Uterus (tissue), 4 donors: ENCODE data around the gene CDH8. TPM values are rescaled to one million over a fixed set of nuclear protein-coding genes. Genes with fewer than 3 reads are reported as not detected.

ENCODE experiments used
- DNase-seq, 2 donors: peaks; one replicate each; pipeline ENCODE4 v3.0.0-alpha.2; 2019 to 2020
- H3K27ac ChIP-seq, 2 donors: fragments of 200-600 bp; sonication (generic); 1 replicate in 1 of 2; 2 replicates in 1 of 2; pipeline ENCODE4 v1.5.1; 2016 to 2018
- H3K27me3 ChIP-seq, 2 donors: fragments of 200-600 bp; sonication (generic); one replicate each; pipeline ENCODE4 v1.5.1; 2018 to 2019; ENCODE audit warnings: control low read depth in 1 of 2
- H3K36me3 ChIP-seq, 2 donors: fragments of 200-600 bp; sonication (generic); one replicate each; pipeline ENCODE4 v1.5.1; 2019; ENCODE audit warnings: control low read depth in 1 of 2
- H3K4me1 ChIP-seq, 2 donors: fragments of 200-600 bp; sonication (generic); one replicate each; pipeline ENCODE4 v1.5.1; 2018 to 2019; ENCODE audit warnings: control low read depth in 1 of 2
- H3K4me3 ChIP-seq, 2 donors: fragments of 200-600 bp; sonication (generic); 1 replicate in 1 of 2; 2 replicates in 1 of 2; pipeline ENCODE4 v1.5.1; 2018 to 2019; ENCODE audit warnings: mild to moderate bottlenecking in 1 of 2
- H3K9me3 ChIP-seq, 2 donors: fragments of 200-600 bp; sonication (generic); one replicate each; pipeline ENCODE4 v1.5.1; 2019; ENCODE audit warnings: control low read depth in 1 of 2
- POLR2A ChIP-seq, 2 donors: fragments of 450-650 bp; IDR thresholded peaks; one replicate each; pipeline ENCODE4 v1.6.1; 2016; ENCODE audit warnings: antibody characterized with exemption in 2 of 2, mild to moderate bottlenecking in 1 of 2, moderate library complexity in 1 of 2
- intact Hi-C: fragments of 100-400 bp; cut with DNase I; formaldehyde crosslinking; loops from one replicate; pipeline ENCODE4 v1.15.1; 2023; ENCODE audit warnings: low total_unique reads
- total RNA-seq, 4 donors: library from RNA; depleted of rRNA in 3 of 4; stranded (reverse); fragments of >200 nt in 3 of 4; gene quantifications; one replicate each; pipeline versions ENCODE4 v1.1.0 to v1.2.4, GENCODE V29; 2014 to 2023
- TF ChIP-seq, protein P1 (sequence below), 4 experiments: fragments of 200-600 bp in 2 of 4; fragments of 450-650 bp in 2 of 4; sonication (generic) in 2 of 4; IDR thresholded peaks; one replicate each; pipeline ENCODE4 v1.5.1; 2016 to 2019; ENCODE audit warnings: antibody characterized with exemption in 4 of 4, mild to moderate bottlenecking in 2 of 4, moderate library complexity in 1 of 4
- donor health status: DM: yes; HTN: yes; CAD: no.

The CDH8 gene
- total RNA-seq, 4 donors from 2014 or later = 2.0 to 6.0 TPM; not detected in 2

DNA sequence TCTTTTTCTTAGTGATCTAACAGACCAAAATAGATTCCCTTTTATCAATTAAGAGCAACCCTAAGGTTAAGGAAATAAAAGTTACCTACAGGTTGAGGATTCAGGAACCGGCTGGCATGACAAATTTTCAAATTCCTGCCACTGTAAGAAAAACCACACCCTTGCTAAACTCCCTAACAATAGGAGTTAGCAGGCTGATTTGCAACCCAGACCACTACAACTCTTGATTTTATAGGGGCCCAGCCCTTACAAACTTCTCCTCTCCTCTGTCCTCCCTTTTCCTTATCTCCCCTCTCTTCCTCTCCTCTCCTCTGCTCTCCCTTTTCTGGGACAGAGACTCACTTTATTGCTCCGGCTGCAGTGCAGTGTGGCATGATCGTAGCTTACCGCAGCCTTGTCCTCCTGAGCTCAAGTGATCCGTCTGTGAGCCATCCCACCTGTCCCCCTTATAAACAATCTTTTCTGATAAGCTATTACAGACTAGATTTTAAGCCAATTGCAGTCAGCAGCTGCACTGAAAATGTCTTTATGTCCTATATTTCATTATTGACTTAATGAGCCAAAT is 418.9 kb downstream of the CDH8 start:
- Histone ChIP-seq H3K4me3 (no peak overlapping the region), H3K27ac (no peak overlapping the region), H3K4me1 (no peaks in the 10 kb centered on the region), H3K36me3 (no peaks in the 10 kb centered on the region), H3K27me3 (no peaks in the 10 kb centered on the region), H3K9me3 (no peaks in the 10 kb centered on the region)
- TF ChIP-seq, protein P1, sequence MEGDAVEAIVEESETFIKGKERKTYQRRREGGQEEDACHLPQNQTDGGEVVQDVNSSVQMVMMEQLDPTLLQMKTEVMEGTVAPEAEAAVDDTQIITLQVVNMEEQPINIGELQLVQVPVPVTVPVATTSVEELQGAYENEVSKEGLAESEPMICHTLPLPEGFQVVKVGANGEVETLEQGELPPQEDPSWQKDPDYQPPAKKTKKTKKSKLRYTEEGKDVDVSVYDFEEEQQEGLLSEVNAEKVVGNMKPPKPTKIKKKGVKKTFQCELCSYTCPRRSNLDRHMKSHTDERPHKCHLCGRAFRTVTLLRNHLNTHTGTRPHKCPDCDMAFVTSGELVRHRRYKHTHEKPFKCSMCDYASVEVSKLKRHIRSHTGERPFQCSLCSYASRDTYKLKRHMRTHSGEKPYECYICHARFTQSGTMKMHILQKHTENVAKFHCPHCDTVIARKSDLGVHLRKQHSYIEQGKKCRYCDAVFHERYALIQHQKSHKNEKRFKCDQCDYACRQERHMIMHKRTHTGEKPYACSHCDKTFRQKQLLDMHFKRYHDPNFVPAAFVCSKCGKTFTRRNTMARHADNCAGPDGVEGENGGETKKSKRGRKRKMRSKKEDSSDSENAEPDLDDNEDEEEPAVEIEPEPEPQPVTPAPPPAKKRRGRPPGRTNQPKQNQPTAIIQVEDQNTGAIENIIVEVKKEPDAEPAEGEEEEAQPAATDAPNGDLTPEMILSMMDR (IDR thresholded peaks at IDR 0.05) = no peak
- TF ChIP-seq POLR2A (IDR thresholded peaks at IDR 0.05) = no peak
- intact Hi-C loops = no loop called here
- no peak for DNase-seq

DNA sequence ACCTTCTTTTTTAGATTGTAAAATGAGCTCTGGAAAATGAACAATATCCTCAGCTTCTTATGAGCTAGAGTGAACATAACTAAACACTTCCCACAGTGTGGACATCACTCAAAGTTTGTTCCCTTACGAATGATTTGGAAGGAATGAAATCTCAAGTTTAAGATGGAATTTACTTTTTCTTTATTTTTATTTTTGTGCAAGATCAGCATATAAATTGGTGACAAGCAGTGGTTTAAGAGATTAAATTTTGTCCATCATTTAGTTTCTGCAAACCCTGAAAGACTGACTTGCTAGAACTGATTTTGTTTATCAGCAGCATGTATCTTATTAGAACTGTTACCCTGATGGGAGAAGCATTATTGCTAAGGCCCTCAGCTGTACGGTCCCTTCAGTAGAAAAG is 420.1 kb downstream of the CDH8 start:
- Histone ChIP-seq H3K27me3 (no peaks in the 10 kb centered on the region), H3K4me1 (no peaks in the 10 kb centered on the region), H3K4me3 (no peak overlapping the region), H3K27ac (no peak overlapping the region), H3K36me3 (no peaks in the 10 kb centered on the region), H3K9me3 (no peaks in the 10 kb centered on the region)
- TF ChIP-seq, protein P1 (IDR thresholded peaks at IDR 0.05) = no peak
- TF ChIP-seq POLR2A (IDR thresholded peaks at IDR 0.05) = no peak
- intact Hi-C loops = no loop called here
- DNase-seq = no peak

DNA sequence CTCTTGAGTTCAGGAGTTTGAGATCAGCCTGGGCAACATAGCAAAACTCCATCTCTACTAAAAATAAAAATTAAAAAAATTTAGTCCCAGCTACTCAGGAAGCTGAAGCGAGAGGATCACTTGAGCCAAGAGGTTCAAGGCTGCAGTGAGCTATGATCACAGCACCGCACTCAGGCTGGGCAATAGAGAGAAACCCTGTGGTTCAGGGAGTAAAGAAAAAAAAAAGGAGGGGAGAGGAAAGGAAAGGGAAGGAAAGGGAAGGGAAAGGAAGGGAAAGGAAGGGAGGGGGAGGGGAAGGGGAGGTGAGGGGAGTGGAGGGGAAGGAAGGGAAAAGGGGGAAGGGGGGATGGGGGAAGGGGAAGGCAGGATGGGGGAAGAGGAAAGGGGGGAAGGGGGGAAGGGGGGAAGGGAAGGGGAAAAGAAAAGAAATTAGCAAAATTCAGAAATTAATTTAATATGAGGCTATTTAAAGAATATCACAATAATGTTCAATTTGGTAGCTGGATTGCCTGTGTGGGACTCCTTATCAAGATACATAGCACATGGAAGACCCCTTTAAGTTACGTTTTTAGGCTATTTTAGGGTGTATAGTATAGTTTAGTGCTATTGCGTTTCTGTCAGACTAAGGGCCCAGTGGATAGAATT is 424.3 kb downstream of the CDH8 start:
- H3K4me3 ChIP-seq = no peak overlapping the region
- no peaks in the 10 kb centered on the region for H3K9me3 ChIP-seq
- intact Hi-C loops = no loop called here
- TF ChIP-seq POLR2A (IDR thresholded peaks at IDR 0.05) = no peak
- TF ChIP-seq, protein P1 (IDR thresholded peaks at IDR 0.05) = no peak
- H3K27ac ChIP-seq = no peak overlapping the region
- no peak for DNase-seq
- no peaks in the 10 kb centered on the region for H3K36me3 ChIP-seq
- no peaks in the 10 kb centered on the region for H3K4me1 ChIP-seq
- no peaks in the 10 kb centered on the region for H3K27me3 ChIP-seq

DNA sequence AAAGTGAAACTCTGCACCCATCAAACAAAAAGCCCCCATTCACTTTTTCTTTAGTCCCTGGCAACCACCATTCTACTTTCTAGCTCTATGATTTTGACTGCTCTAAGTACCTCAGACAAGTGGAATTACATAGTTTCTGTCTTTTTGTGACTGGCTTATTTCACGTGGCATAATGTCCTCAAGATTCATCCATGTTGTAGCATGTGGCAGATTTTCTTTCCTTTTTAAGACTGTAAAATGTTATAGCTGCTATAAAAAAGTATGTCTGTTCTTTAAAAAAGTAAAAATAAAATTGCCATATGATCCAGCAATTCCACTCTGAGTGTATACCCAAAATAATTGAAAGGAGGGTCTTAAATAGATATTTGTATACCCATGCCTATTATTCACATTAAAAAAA is 429.7 kb downstream of the CDH8 start:
- Histone ChIP-seq H3K9me3 (no peaks in the 10 kb centered on the region), H3K4me1 (no peaks in the 10 kb centered on the region), H3K27me3 (no peaks in the 10 kb centered on the region), H3K4me3 (no peak overlapping the region), H3K36me3 (no peaks in the 10 kb centered on the region), H3K27ac (no peak overlapping the region)
- intact Hi-C loops = no loop called here
- no peak for DNase-seq
- TF ChIP-seq, protein P1 (IDR thresholded peaks at IDR 0.05) = no peak
- no peak for TF ChIP-seq POLR2A (IDR thresholded peaks at IDR 0.05)
